Mammary epithelial cell (primary cell): ENCODE data around the gene SLC8A1.

ENCODE experiments used
- CTCF ChIP-seq, 2 donors: IDR thresholded peaks in 1 of 2; conservative IDR thresholded peaks in 1 of 2; 2 replicates each; pipeline ENCODE4 v1.5.1; 2011 to 2012; ENCODE audit warnings: inconsistent platforms in 2 of 2, low read length in 2 of 2, mild to moderate bottlenecking in 2 of 2, control low read depth in 1 of 2, low read depth in 1 of 2; ENCODE audit not compliant: insufficient read depth in 1 of 2; ENCODE audit errors: extremely low read depth in 1 of 2
- EZH2 ChIP-seq: IDR thresholded peaks from 2 replicates; pipeline ENCODE4 v1.6.1; 2012; ENCODE audit warnings: low read length, inconsistent platforms, borderline replicate concordance

- TF ChIP-seq CTCF (conservative IDR thresholded peaks at IDR 0.05 in 1 of 2, IDR thresholded peaks at IDR 0.05 in 1 of 2; ENCODE audit: extremely low read depth in 1 of 2, insufficient read depth in 1 of 2, low read depth in 1 of 2, low read length in 2 of 2) = no peak
- TF ChIP-seq EZH2 = no peak
Measured at GRCh38 chr2:40178971-40179370, 272.9 kb downstream of the SLC8A1 start.
